Ovary (tissue), 3 donors: Measurements from ENCODE around the gene SDK1.
"Not testable (repeated sequence)": the region's sequence is repeated elsewhere in the genome, so short reads cannot be mapped to it uniquely, and the experiment has no call there.

Experiments
- CTCF ChIP-seq, 3 donors: fragments of 450-650 bp in 2 of 3; fragments of 200-600 bp in 1 of 3; IDR thresholded peaks; one replicate each; pipeline versions ENCODE4 v1.5.1 to v1.8.0; 2016 to 2022; ENCODE audit warnings: antibody characterized with exemption in 3 of 3, mild to moderate bottlenecking in 1 of 3
- POLR2A ChIP-seq: fragments of 450-650 bp; IDR thresholded peaks from one replicate; pipeline ENCODE4 v1.6.1; 2017; ENCODE audit warnings: antibody characterized with exemption, mild to moderate bottlenecking, moderate library complexity
- donor health status: DM: no; HTN: no; CAD: no.

- not testable (repeated sequence) for TF ChIP-seq CTCF (IDR thresholded peaks at IDR 0.05); POLR2A
Observed at GRCh38 chr7:4314316-4314715, 1013.3 kb downstream of the SDK1 start.
